ENCODE measurements around the gene RRP12.

The RRP12 gene

DNA sequence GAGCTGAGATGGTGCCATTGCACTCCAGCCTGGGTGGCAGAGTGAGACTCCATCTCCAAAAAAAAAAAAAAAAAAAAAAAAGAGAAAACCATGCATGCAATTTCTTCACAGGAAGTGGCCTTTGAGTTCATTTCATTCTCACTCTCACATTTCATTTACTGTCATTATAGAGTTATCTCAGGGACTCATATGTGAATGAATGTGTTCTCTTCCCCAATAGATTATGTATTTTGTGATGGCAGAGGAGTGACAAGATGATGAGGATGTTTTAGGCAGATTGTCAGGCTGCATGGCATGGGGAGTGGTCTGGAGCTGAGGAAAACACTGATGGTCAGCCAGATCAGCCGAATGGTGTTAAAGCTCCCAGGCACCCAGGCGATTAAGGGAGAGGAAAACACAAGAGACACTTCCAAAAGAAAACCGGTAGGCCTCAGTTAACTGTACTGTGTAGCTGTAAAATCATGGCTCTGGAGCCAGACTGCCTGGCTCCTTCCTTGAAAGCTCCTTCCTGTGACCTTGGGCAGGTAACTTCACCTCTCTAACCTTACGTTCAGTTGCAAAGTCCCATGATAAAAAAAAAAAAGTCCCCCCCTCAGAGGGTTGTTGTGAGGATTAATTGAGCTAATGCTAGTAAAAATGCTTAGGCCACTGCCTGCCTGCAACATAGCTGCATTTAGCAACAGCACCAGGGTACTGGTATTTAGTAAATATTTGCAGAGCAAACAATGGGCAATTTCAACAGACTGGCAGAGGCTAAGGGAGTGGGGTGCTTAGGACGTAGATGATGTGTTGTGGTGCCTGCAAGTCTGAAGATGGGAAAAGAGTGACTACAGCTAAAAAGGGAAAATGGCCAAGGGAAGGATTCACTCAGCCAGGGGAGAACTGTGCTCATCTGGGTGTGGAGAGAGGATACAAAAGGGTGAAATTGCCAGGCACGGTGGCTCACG, 73.5 kb downstream of the RRP12 start:
- TF ChIP-seq, protein P1, sequence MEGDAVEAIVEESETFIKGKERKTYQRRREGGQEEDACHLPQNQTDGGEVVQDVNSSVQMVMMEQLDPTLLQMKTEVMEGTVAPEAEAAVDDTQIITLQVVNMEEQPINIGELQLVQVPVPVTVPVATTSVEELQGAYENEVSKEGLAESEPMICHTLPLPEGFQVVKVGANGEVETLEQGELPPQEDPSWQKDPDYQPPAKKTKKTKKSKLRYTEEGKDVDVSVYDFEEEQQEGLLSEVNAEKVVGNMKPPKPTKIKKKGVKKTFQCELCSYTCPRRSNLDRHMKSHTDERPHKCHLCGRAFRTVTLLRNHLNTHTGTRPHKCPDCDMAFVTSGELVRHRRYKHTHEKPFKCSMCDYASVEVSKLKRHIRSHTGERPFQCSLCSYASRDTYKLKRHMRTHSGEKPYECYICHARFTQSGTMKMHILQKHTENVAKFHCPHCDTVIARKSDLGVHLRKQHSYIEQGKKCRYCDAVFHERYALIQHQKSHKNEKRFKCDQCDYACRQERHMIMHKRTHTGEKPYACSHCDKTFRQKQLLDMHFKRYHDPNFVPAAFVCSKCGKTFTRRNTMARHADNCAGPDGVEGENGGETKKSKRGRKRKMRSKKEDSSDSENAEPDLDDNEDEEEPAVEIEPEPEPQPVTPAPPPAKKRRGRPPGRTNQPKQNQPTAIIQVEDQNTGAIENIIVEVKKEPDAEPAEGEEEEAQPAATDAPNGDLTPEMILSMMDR (IDR thresholded peaks at IDR 0.05; ENCODE audit: insufficient read depth, low read length, poor library complexity, severe bottlenecking), result no peak
- no peaks in the 10 kb centered on the region for H3K27me3 ChIP-seq (replicated peaks; ENCODE audit: control insufficient read depth, insufficient read depth, low read length)
- no peaks in the 10 kb centered on the region for H3K36me3 ChIP-seq (ENCODE audit: control insufficient read depth, insufficient read depth, low read length)
- no peak overlapping the region for H3K4me3 ChIP-seq (replicated peaks; ENCODE audit: low read depth, low read length)
- no peak for DNase-seq (ENCODE audit: extremely low read depth, insufficient read length)

DNA sequence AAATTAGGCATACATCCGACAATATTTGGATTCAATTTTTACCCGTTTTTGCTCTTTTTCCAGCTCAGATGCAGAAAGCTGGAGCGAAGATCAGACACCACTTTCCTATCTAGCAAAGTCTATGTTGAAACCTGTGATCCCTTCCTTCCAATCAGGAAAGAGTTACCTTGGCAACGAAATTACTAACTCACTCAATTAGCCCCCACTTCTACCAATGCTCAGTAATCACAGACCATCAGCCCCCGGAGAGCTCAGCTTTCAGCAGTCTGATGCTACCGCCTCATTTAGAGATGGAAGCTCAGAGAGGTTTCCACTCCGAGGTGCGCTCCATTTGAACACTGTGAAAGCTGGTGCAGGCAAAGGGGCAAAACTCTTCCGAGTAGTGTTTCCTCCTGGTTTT, 75.4 kb downstream of the RRP12 start:
- Histone ChIP-seq H3K27me3 (replicated peaks; ENCODE audit: control insufficient read depth, insufficient read depth, low read length) (no peaks in the 10 kb centered on the region), H3K36me3 (ENCODE audit: control insufficient read depth, insufficient read depth, low read length) (no peaks in the 10 kb centered on the region), H3K4me3 (replicated peaks; ENCODE audit: low read depth, low read length) (no peak overlapping the region)
- no peak for DNase-seq (ENCODE audit: extremely low read depth, insufficient read length)
- TF ChIP-seq, protein P1 (IDR thresholded peaks at IDR 0.05; ENCODE audit: insufficient read depth, low read length, poor library complexity, severe bottlenecking), result no peak

DNA sequence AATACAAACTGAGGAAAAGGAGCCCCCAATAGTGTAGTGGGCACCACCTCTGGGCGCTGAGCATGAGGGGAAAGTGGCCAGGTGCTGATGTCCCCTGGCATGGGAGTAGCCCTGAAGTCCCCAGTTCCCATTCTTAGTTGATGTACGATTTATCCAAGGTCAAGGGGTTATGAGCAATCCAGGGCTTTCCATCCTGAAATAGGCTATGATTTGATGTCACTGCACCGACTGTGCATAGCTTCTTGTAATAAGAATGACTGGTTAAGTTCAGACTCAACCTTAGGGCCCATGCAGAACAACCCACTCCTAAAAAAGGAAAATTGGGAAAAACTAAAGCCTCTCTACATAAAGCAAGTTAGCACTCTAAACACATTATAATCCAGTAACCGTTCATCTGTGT, 77.6 kb downstream of the RRP12 start:
- TF ChIP-seq, protein P1 (IDR thresholded peaks at IDR 0.05; ENCODE audit: insufficient read depth, low read length, poor library complexity, severe bottlenecking), result no peak
- no peaks in the 10 kb centered on the region for H3K36me3 ChIP-seq (ENCODE audit: control insufficient read depth, insufficient read depth, low read length)
- H3K27me3 ChIP-seq (replicated peaks; ENCODE audit: control insufficient read depth, insufficient read depth, low read length), result no peaks in the 10 kb centered on the region; the same call in 1 of the 2 replicates
- no peak for DNase-seq (ENCODE audit: extremely low read depth, insufficient read length)
- no peak overlapping the region for H3K4me3 ChIP-seq (replicated peaks; ENCODE audit: low read depth, low read length)

DNA sequence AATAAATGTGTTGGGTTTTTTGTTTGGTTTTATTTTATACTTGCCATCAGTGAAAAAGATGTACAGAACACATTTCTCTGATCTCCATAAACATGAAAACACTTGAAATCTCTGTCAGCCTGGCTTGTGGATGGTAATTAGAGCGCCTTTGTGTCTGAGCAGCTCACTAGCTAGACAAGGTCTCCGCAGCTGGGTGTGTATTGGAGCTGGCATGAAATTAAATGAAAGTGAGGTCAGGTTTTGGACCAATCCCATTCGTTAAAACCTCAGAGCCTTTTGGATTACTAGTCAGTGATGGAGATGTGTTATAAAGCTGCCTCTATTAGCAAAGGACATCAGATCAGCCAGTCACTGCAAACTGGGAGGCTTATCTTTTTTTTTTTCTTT, 79.3 kb downstream of the RRP12 start:
- no peak for DNase-seq (ENCODE audit: extremely low read depth, insufficient read length)

DNA sequence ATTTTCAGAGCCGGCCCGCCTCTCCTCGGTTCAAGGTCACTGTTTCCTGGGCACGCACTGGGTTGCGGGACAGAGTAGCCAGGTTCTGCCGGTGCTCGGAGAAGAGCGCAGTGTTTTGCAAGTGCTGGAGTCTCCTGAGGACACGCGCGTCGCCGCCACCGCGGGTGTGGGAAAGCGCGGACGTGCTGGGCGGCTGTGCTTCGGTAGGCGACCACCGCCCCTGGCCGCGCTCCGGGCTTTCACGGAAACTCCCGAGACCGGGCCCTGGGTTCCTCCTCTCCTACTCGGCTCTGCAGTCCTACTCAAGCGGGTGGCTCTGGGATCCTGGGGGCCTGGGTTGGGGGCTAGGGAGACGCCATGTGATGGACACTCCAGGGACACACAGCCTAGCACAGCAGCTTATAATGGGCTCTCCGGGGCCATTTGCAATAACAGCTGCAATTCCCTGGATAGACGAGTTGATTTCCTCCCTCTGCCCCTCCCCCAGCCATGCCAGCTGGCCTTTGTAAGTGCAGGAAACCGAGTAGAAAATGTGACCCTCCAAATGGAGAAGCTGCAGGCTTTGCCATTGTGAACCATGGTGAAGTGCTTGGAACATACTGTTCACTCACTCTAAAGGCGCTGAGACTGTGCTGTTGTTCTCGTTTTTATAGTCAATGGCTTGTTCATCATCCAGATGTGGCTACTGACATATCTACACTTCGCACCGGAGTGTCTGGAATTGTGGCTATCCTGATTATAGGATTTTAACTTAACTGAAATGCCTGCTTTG, 79.9 kb downstream of the RRP12 start:
- DNase-seq (ENCODE audit: extremely low read depth, insufficient read length), result no peak
- Histone ChIP-seq H3K36me3 (ENCODE audit: control insufficient read depth, insufficient read depth, low read length) (no peaks in the 10 kb centered on the region), H3K27me3 (replicated peaks; ENCODE audit: control insufficient read depth, insufficient read depth, low read length) (no peaks in the 10 kb centered on the region; the same call in 1 of the 2 replicates), H3K4me3 (replicated peaks; ENCODE audit: low read depth, low read length) (no peak overlapping the region)
- TF ChIP-seq, protein P1 (IDR thresholded peaks at IDR 0.05; ENCODE audit: insufficient read depth, low read length, poor library complexity, severe bottlenecking), result no peak

More for the DNA sequence above, 79.3 kb downstream of the RRP12 start:
- Histone ChIP-seq H3K4me3 (replicated peaks; ENCODE audit: low read depth, low read length) (no peak overlapping the region), H3K27me3 (replicated peaks; ENCODE audit: control insufficient read depth, insufficient read depth, low read length) (no peaks in the 10 kb centered on the region; the same call in 1 of the 2 replicates), H3K36me3 (ENCODE audit: control insufficient read depth, insufficient read depth, low read length) (no peaks in the 10 kb centered on the region)
- TF ChIP-seq, protein P1 (IDR thresholded peaks at IDR 0.05; ENCODE audit: insufficient read depth, low read length, poor library complexity, severe bottlenecking), result no peak
